Caco-2 (cell line): ENCODE measurements around the gene MPND. TPM values are rescaled to one million over a fixed set of nuclear protein-coding genes. Genes with fewer than 3 reads are reported as not detected.

Experiments used
- BruUV-seq: library from RNA; stranded (reverse); fragments of 400-500 nt; replicated peaks from 2 replicates; lab custom pipeline; 2021; lab: Mats Ljungman, UMichigan
- CTCF ChIA-PET: fragments of 300-600 bp; sonication (Branson Sonifier 250); formaldehyde crosslinking; loops from one replicate; lab custom pipeline; 2022; ENCODE audit warnings: antibody characterized with exemption; lab: Charles Lee
- POLR2A ChIA-PET: fragments of 300-600 bp; sonication (Branson Sonifier 250); formaldehyde crosslinking; loops from one replicate; lab custom pipeline; 2022; ENCODE audit warnings: antibody characterized with exemption; lab: Charles Lee
- DNase-seq, 2 experiments: peaks; one replicate each; pipeline versions ENCODE4 v3.0.0 to v3.0.0-alpha.2; 2020 to 2022
- H3K27me3 ChIP-seq: replicated peaks from 2 replicates; pipeline ENCODE4 v1.6.0; 2011; ENCODE audit warnings: low read length; ENCODE audit not compliant: control insufficient read depth, insufficient read depth
- H3K36me3 ChIP-seq: 2 replicates; pipeline ENCODE4 v1.5.1; 2011; ENCODE audit warnings: low read length; ENCODE audit not compliant: control insufficient read depth, insufficient read depth
- H3K4me1 ChIP-seq: fragments of 250-450 bp; sonication (Bioruptor Pico); 2 replicates; pipeline ENCODE4 v1.5.1; 2020; ENCODE audit warnings: mild to moderate bottlenecking
- H3K4me3 ChIP-seq: 2 replicates; pipeline ENCODE4 v1.5.1; 2011; ENCODE audit warnings: low read depth, mild to moderate bottlenecking, control low read depth, low read length
- H3K9me3 ChIP-seq: fragments of 250-450 bp; sonication (Bioruptor Pico); 2 replicates; pipeline ENCODE4 v1.5.1; 2020; ENCODE audit warnings: mild to moderate bottlenecking, moderate library complexity
- H3K27ac Mint-ChIP-seq: one replicate; pipeline ENCODE4 v1.8.0; 2022; ENCODE audit warnings: mixed read lengths; ENCODE audit not compliant: unreplicated experiment
- H3K27me3 Mint-ChIP-seq: one replicate; pipeline ENCODE4 v1.8.0; 2022; ENCODE audit warnings: mixed read lengths; ENCODE audit not compliant: insufficient read depth, unreplicated experiment
- H3K36me3 Mint-ChIP-seq: one replicate; pipeline ENCODE4 v1.8.0; 2022; ENCODE audit warnings: mild to moderate bottlenecking, mixed read lengths; ENCODE audit not compliant: insufficient read depth, unreplicated experiment
- H3K4me1 Mint-ChIP-seq: one replicate; pipeline ENCODE4 v1.8.0; 2022; ENCODE audit warnings: low read depth, mixed read lengths; ENCODE audit not compliant: unreplicated experiment
- H3K4me3 Mint-ChIP-seq: one replicate; pipeline ENCODE4 v1.8.0; 2022; ENCODE audit warnings: mild to moderate bottlenecking, moderate library complexity, mixed read lengths; ENCODE audit not compliant: unreplicated experiment
- H3K9me3 Mint-ChIP-seq: one replicate; pipeline ENCODE4 v1.8.0; 2022; ENCODE audit warnings: mixed read lengths; ENCODE audit not compliant: unreplicated experiment
- intact Hi-C: fragments of 100-400 bp; cut with micrococcal nuclease; formaldehyde crosslinking; loops from one replicate; pipeline ENCODE4 v1.10.0; 2022; ENCODE audit not compliant: unreplicated experiment
- total RNA-seq: library from RNA; stranded (reverse); gene quantifications from 2 replicates; pipeline ENCODE4 v1.2.3, GENCODE V29; 2022
- TF ChIP-seq, protein P1 (sequence below), 2 experiments: fragments of 200-600 bp in 1 of 2; IDR thresholded peaks; 1 replicate in 1 of 2; 2 replicates in 1 of 2; pipeline versions ENCODE4 v1.5.1 to v1.8.0; 2011 to 2022; ENCODE audit warnings: antibody characterized with exemption in 1 of 2, control low read depth in 1 of 2, inconsistent platforms in 1 of 2, low read depth in 1 of 2, low read length in 1 of 2, mild to moderate bottlenecking in 1 of 2, moderate library complexity in 1 of 2; ENCODE audit not compliant: insufficient read depth in 1 of 2, severe bottlenecking in 1 of 2, unreplicated experiment in 1 of 2

The MPND gene
- total RNA-seq, 1 experiment from 2014 or later, result 35.7 TPM

DNA sequence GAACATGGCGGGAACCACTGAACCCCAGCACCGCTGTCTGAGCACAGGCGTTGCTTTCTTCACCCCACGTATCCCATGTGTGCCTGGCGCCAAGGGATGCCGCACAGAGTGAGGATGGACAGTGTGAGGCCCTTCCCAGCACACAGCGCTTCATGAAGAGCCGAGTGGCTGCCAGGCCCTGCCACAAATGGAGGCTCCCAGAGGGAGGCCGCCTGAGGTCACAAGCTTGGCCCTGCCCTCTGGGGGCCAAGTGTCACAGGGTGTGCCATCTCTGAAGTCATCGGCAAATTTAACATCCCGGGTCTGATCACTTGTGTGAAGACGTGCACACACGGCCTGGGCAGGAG, 24.4 kb downstream of the MPND start:
- H3K27me3 ChIP-seq, result no peaks in the 10 kb centered on the region
- CTCF ChIA-PET, result no interaction called here
- no peaks in the 10 kb centered on the region for H3K4me1 Mint-ChIP-seq
- H3K36me3 ChIP-seq, result peaks cover 2% of the 10 kb centered on the region
- H3K4me1 ChIP-seq, result no peaks in the 10 kb centered on the region
- H3K36me3 Mint-ChIP-seq, result peaks cover 83% of the 10 kb centered on the region
- TF ChIP-seq, protein P1, sequence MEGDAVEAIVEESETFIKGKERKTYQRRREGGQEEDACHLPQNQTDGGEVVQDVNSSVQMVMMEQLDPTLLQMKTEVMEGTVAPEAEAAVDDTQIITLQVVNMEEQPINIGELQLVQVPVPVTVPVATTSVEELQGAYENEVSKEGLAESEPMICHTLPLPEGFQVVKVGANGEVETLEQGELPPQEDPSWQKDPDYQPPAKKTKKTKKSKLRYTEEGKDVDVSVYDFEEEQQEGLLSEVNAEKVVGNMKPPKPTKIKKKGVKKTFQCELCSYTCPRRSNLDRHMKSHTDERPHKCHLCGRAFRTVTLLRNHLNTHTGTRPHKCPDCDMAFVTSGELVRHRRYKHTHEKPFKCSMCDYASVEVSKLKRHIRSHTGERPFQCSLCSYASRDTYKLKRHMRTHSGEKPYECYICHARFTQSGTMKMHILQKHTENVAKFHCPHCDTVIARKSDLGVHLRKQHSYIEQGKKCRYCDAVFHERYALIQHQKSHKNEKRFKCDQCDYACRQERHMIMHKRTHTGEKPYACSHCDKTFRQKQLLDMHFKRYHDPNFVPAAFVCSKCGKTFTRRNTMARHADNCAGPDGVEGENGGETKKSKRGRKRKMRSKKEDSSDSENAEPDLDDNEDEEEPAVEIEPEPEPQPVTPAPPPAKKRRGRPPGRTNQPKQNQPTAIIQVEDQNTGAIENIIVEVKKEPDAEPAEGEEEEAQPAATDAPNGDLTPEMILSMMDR (IDR thresholded peaks at IDR 0.05; ENCODE audit: insufficient read depth in 1 of 2, low read depth in 1 of 2, low read length in 1 of 2, severe bottlenecking in 1 of 2, unreplicated experiment in 1 of 2), result no peak
- DNase-seq, result no peak
- no peaks in the 10 kb centered on the region for H3K9me3 ChIP-seq
- BruUV-seq, result no TSS peak
- intact Hi-C loops, result no loop called here
- no peaks in the 10 kb centered on the region for H3K27me3 Mint-ChIP-seq
- peak overlapping the region; percentile 66 for H3K27ac Mint-ChIP-seq
- H3K9me3 Mint-ChIP-seq, result no peaks in the 10 kb centered on the region
- no peak overlapping the region for H3K4me3 Mint-ChIP-seq
- POLR2A ChIA-PET, result no interaction called here
- no peak overlapping the region for H3K4me3 ChIP-seq

DNA sequence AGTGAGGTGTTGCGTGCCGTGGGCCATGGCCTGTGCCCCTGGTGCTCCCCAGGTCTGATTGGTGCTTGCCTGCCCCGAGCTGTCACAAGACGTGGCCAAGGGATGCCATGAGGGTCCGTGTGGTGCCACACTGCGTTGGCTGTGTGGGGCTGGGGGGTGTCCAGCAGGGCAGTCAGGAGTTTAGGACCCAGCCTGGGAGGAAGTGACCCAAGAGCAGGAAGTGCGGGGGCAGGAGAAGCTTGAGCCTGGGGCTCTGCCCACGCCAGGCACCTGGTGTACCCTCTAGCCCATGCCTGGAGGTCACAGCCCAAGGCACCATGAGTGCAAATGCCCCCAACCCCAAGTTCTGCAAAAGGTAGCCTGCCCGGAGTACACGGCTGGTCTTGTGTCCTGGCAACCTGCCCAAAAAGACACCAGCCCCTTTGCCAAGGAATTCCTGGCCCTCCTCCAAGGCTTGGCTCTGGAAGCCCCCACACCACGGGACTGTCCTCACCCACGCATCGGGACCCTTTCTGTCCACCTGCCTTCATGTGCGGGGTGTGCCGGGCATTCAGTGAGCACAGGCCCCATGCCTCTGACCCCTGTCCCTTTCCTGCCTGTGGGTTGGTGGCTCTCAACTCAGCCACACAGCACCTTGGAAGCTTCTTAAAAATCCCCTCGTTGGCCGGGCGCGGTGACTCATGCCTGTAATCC, 24.9 kb downstream of the MPND start:
- BruUV-seq, result no TSS peak
- Mint-ChIP-seq H3K27ac (no peak overlapping the region), H3K4me1 (no peaks in the 10 kb centered on the region), H3K9me3 (no peaks in the 10 kb centered on the region), H3K4me3 (no peak overlapping the region), H3K27me3 (no peaks in the 10 kb centered on the region), H3K36me3 (peaks cover 84% of the 10 kb centered on the region)
- Histone ChIP-seq H3K36me3 (peaks cover 2% of the 10 kb centered on the region), H3K27me3 (no peaks in the 10 kb centered on the region), H3K4me3 (no peak overlapping the region), H3K9me3 (no peaks in the 10 kb centered on the region), H3K4me1 (no peaks in the 10 kb centered on the region)
- no peak for DNase-seq
- intact Hi-C loops, result no loop called here
- TF ChIP-seq, protein P1 (IDR thresholded peaks at IDR 0.05; ENCODE audit: insufficient read depth in 1 of 2, low read depth in 1 of 2, low read length in 1 of 2, severe bottlenecking in 1 of 2, unreplicated experiment in 1 of 2), result no peak
- CTCF ChIA-PET, result no interaction called here
- POLR2A ChIA-PET, result no interaction called here

DNA sequence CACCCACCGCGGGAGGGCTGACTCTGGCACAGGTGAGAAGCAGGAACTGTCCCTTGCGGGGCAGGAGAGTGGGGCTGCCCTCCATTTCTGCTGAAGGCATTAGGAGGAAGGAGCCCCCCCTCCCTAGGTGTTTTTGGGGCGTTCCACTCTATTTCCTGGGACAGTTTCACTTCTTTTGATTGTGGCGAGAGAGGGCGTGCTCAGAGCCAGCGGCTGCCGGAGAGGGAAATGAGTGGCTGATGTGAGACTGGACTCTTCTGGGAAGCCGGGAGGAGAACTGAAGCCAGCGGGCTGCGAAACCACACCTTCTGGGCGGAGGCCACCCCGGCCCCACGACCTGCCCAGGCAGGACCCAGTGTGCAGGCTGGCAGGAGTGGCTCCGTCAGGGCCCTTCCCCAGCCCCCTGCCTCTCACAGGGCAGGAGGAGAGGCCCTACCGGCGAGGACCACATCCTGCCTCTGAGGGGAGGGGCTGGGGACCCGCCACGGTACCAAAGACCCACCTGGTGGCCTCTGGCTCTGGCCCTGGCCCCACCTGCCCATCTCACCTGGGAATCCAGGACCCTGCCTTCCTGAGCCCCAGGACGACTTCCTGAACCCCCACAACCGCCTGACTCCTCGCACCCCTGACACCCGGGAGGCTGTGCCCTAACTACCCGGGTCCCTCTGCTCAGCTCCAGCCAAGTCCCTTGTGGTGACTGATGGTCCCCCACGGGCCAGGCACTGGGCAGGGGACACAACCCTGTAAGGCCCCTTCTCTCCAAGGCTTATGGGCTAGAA, 25.9 kb downstream of the MPND start:
- no TSS peak for BruUV-seq
- peaks cover 2% of the 10 kb centered on the region for H3K36me3 ChIP-seq
- Mint-ChIP-seq H3K27ac (peak overlapping the region; percentile 71), H3K36me3 (peaks cover 81% of the 10 kb centered on the region), H3K27me3 (no peaks in the 10 kb centered on the region), H3K4me1 (no peaks in the 10 kb centered on the region), H3K4me3 (no peak overlapping the region), H3K9me3 (no peaks in the 10 kb centered on the region)
- POLR2A ChIA-PET, result no interaction called here
- H3K4me1 ChIP-seq, result peaks cover 9% of the 10 kb centered on the region
- CTCF ChIA-PET, result interaction anchor here (0.9 to 1.1 kb wide), 2 partner anchors 20 to 21 kb away, joined by 3 to 7 read pairs; no protein-coding TSS in a partner anchor
- intact Hi-C loops, result no loop called here
- DNase-seq, result no peak
- no peaks in the 10 kb centered on the region for H3K9me3 ChIP-seq
- TF ChIP-seq, protein P1 (IDR thresholded peaks at IDR 0.05; ENCODE audit: insufficient read depth in 1 of 2, low read depth in 1 of 2, low read length in 1 of 2, severe bottlenecking in 1 of 2, unreplicated experiment in 1 of 2), result no peak
- no peaks in the 10 kb centered on the region for H3K27me3 ChIP-seq
- no peak overlapping the region for H3K4me3 ChIP-seq
